HL-60 (cell line): ENCODE data around the gene TMEM151B.
"Not testable (repeated sequence)": the region's sequence is repeated elsewhere in the genome, so short reads cannot be mapped to it uniquely, and the experiment has no call there.

Experiments used
- DNase-seq, 2 experiments: peaks; one replicate each; pipeline ENCODE4 v3.0.0-alpha.2; 2010 to 2020; ENCODE audit warnings: low read depth in 1 of 2, low spot score in 1 of 2
- H3K27ac ChIP-seq: fragments of 250-450 bp; sonication (Bioruptor Pico); replicated peaks from 2 replicates; pipeline ENCODE4 v1.5.1; 2020; ENCODE audit warnings: mild to moderate bottlenecking, moderate library complexity
- H3K27me3 ChIP-seq: fragments of 250-450 bp; sonication (Bioruptor Pico); 2 replicates; pipeline ENCODE4 v1.5.1; 2021; ENCODE audit warnings: mild to moderate bottlenecking, moderate library complexity; ENCODE audit not compliant: insufficient read depth, poor library complexity, severe bottlenecking
- H3K4me3 ChIP-seq: replicated peaks from 2 replicates; pipeline ENCODE4 v1.5.1; 2011; ENCODE audit warnings: mild to moderate bottlenecking, control low read depth, low read length; ENCODE audit not compliant: insufficient read depth
- GABPA ChIP-seq: IDR thresholded peaks from 2 replicates; pipeline ENCODE4 v1.6.1; 2012; ENCODE audit warnings: low read depth
- POLR2AphosphoS5 ChIP-seq: IDR thresholded peaks from 2 replicates; pipeline ENCODE4 v1.6.1; 2012; ENCODE audit warnings: low read depth
- SPI1 ChIP-seq: IDR thresholded peaks from 2 replicates; pipeline ENCODE4 v1.6.1; 2012; ENCODE audit warnings: low read depth, mild to moderate bottlenecking, borderline replicate concordance
- TF ChIP-seq, protein P1 (sequence below): IDR thresholded peaks from one replicate; pipeline ENCODE4 v1.5.1; 2011; ENCODE audit warnings: low read length, control low read depth, inconsistent platforms; ENCODE audit not compliant: insufficient read depth
- TF ChIP-seq, protein P2 (sequence below): IDR thresholded peaks from 2 replicates; pipeline ENCODE4 v1.6.1; 2012; ENCODE audit warnings: low read depth; ENCODE audit not compliant: insufficient replicate concordance

TMEM151B gene

DNA sequence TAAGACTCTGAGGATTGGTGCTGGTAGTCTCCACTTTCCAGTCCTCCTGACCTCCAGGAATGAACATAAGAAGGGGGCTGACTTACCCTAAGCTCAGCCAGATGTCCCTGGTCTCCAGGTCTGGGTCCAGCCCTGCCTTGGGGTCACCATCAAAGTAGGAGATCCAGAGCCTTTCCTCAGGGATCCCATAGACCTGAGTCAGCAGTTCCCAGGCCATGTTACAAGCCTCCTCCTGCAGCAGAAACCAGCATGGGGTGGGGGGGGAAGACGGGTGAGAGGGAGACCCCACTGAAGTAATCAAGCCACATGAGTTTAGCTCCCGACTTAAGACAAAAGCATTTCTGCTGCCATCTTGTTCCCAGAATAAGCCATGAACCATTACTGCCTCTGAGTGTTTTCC is 41.1 kb downstream of the TMEM151B start:
- no peak overlapping the region for H3K4me3 ChIP-seq
- H3K27ac ChIP-seq = no peak overlapping the region
- H3K27me3 ChIP-seq = no peaks in the 10 kb centered on the region
- TF ChIP-seq POLR2AphosphoS5 (no peak), GABPA (no peak), SPI1 (no peak)
- TF ChIP-seq, protein P1, sequence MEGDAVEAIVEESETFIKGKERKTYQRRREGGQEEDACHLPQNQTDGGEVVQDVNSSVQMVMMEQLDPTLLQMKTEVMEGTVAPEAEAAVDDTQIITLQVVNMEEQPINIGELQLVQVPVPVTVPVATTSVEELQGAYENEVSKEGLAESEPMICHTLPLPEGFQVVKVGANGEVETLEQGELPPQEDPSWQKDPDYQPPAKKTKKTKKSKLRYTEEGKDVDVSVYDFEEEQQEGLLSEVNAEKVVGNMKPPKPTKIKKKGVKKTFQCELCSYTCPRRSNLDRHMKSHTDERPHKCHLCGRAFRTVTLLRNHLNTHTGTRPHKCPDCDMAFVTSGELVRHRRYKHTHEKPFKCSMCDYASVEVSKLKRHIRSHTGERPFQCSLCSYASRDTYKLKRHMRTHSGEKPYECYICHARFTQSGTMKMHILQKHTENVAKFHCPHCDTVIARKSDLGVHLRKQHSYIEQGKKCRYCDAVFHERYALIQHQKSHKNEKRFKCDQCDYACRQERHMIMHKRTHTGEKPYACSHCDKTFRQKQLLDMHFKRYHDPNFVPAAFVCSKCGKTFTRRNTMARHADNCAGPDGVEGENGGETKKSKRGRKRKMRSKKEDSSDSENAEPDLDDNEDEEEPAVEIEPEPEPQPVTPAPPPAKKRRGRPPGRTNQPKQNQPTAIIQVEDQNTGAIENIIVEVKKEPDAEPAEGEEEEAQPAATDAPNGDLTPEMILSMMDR = no peak
- TF ChIP-seq, protein P2, sequence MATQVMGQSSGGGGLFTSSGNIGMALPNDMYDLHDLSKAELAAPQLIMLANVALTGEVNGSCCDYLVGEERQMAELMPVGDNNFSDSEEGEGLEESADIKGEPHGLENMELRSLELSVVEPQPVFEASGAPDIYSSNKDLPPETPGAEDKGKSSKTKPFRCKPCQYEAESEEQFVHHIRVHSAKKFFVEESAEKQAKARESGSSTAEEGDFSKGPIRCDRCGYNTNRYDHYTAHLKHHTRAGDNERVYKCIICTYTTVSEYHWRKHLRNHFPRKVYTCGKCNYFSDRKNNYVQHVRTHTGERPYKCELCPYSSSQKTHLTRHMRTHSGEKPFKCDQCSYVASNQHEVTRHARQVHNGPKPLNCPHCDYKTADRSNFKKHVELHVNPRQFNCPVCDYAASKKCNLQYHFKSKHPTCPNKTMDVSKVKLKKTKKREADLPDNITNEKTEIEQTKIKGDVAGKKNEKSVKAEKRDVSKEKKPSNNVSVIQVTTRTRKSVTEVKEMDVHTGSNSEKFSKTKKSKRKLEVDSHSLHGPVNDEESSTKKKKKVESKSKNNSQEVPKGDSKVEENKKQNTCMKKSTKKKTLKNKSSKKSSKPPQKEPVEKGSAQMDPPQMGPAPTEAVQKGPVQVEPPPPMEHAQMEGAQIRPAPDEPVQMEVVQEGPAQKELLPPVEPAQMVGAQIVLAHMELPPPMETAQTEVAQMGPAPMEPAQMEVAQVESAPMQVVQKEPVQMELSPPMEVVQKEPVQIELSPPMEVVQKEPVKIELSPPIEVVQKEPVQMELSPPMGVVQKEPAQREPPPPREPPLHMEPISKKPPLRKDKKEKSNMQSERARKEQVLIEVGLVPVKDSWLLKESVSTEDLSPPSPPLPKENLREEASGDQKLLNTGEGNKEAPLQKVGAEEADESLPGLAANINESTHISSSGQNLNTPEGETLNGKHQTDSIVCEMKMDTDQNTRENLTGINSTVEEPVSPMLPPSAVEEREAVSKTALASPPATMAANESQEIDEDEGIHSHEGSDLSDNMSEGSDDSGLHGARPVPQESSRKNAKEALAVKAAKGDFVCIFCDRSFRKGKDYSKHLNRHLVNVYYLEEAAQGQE = no peak
- DNase-seq = no peak

DNA sequence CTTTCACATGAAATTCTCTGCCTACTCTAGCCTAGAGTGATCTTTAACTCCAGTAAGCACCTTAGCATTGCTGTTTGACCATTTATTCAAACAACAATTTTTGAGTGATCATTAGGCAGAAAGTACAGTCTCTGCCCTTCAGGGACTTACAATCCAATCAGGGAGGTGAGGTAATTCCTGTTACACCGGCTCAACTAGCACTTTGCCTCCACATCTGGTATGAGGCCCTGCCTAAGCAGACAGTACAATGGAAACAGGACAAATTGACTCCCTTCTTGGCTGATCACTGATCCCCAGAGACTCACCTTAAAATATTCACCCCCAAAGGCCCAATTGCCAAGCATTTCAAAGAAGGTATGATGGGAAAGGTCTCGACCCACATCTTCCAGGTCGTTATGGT is 41.5 kb downstream of the TMEM151B start:
- Histone ChIP-seq H3K27me3 (no peaks in the 10 kb centered on the region), H3K27ac (no peak overlapping the region), H3K4me3 (no peak overlapping the region)
- DNase-seq = no peak
- TF ChIP-seq POLR2AphosphoS5 = no peak
- TF ChIP-seq, protein P1 = no peak
- no peak for TF ChIP-seq GABPA
- TF ChIP-seq SPI1 = no peak
- TF ChIP-seq, protein P2 = no peak

DNA sequence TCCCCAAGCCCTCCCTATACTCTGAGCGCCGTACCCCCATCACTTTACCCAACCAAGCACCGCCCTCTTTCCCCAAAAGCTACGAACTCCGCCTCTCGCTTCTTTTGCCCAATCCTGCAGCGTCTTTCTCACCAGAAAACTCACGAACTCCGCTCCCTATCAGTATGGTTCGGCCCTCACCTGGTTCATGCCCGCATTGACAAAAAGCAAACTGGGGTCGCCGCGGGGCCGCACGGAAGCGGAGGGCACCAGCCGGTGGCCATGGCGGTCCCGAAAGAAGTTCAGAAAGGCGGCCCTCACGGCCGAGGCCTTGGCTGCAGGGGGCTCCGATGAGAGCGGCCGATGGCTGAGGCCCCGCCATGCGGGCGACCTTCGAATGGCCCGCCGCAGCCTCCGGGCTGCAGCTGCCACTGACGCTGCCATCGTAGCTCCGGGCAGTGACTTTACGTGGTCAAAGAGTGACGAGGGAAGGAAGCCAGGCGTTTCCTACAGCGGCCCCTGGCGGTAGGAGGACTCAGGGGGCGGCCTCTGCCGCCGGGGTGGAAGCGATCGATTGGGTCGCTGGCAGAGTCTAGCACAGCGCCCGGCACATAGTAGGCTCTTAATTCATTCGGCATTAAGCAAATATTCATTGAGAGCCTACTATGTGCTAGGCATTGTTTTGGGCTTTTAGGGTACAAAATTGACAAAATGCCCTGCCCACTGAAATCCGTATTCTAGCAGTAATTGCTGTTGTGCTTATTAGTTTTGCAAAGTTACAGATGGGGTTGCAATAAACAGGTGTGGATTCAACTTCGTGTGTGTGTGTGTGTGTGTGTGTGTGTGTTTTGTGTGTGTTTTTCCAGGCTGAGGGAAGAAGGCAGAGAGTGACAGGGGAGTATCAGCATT is 42.9 kb downstream of the TMEM151B start, which contains the start of gene AARS2:
Gene AARS2 (minus strand): TSS at position 447 of the 888 bp plus-strand sequence. CDS start 24 bp downstream, at position 423.
- Histone ChIP-seq H3K27ac (peak within 1 kb of the TSS; percentile 89), H3K27me3 (no peaks in the 10 kb centered on the region), H3K4me3 (peak within 1 kb of the TSS; percentile 83)
- TF ChIP-seq, protein P1 = peak; percentile 99
- TF ChIP-seq POLR2AphosphoS5 (peak; percentile 93), GABPA (no peak), SPI1 (peak; percentile 8; the same call in 1 of the 2 replicates)
- TF ChIP-seq, protein P2 = peak; percentile 74
- DNase-seq = peak; percentile 81 to 89

DNA sequence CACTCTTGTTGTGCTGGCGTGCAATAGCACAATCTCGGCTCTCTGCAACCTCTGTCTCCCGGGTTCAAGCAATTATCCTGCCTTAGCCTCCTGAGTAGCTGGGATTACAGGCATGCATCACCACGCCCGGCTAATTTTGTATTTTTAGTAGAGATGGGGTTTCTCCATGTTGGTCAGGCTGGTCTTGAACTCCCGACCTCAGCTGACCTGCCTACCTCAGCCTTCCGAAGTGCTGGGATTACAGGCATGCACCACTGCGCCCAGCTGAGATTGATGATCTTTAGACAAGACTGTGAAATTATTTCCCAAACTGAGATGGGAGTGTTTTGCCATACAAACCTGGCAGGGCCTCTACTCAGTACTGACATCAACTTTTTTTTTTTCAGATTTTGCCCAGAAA is 44.4 kb downstream of the TMEM151B start:
- H3K27me3 ChIP-seq, DNase-seq, H3K4me3 ChIP-seq, H3K27ac ChIP-seq: not testable (repeated sequence)
